Ishikawa (cell line): ENCODE measurements around the gene BRPF3.

ENCODE experiments used
- CEBPB ChIP-seq: IDR thresholded peaks from 2 replicates; pipeline ENCODE4 v1.6.1; 2012
- EGR1 ChIP-seq: IDR thresholded peaks from 2 replicates; pipeline ENCODE4 v1.6.1; 2012
- EP300 ChIP-seq: IDR thresholded peaks from 2 replicates; pipeline ENCODE4 v1.6.1; 2012; ENCODE audit warnings: borderline replicate concordance
- FOXM1 ChIP-seq: IDR thresholded peaks from 2 replicates; pipeline ENCODE4 v1.6.1; 2012; ENCODE audit warnings: low read depth, borderline replicate concordance
- MAX ChIP-seq: IDR thresholded peaks from 2 replicates; pipeline ENCODE4 v1.6.1; 2012
- RAD21 ChIP-seq: IDR thresholded peaks from 2 replicates; pipeline ENCODE4 v1.6.1; 2012; ENCODE audit warnings: low read depth
- REST ChIP-seq: IDR thresholded peaks from 2 replicates; pipeline ENCODE4 v1.6.1; 2012; ENCODE audit warnings: low read depth, mild to moderate bottlenecking
- TAF1 ChIP-seq: IDR thresholded peaks from 2 replicates; pipeline ENCODE4 v1.6.1; 2012; ENCODE audit warnings: low read depth, mild to moderate bottlenecking
- TCF12 ChIP-seq: IDR thresholded peaks from 2 replicates; pipeline ENCODE4 v1.6.1; 2012; ENCODE audit warnings: low read depth
- TEAD4 ChIP-seq: IDR thresholded peaks from 2 replicates; pipeline ENCODE4 v1.6.1; 2012
- YY1 ChIP-seq: IDR thresholded peaks from 2 replicates; pipeline ENCODE4 v1.6.1; 2012; ENCODE audit warnings: low read depth
- ZBTB7A ChIP-seq: IDR thresholded peaks from 2 replicates; pipeline ENCODE4 v1.6.1; 2012; ENCODE audit warnings: low read depth

- TF ChIP-seq FOXM1 (no peak), EP300 (no peak), TAF1 (no peak), TEAD4 (no peak), MAX (no peak), TCF12 (no peak), CEBPB (no peak), YY1 (no peak), ZBTB7A (no peak), RAD21 (no peak), EGR1 (no peak), REST (no peak)
These were observed 71.4 kb downstream of the BRPF3 start for GRCh38 chr6:36267731-36268477.
